HepG2 (cell line): ENCODE measurements around the gene CHRNA7. TPM values are rescaled to one million over a fixed set of nuclear protein-coding genes. Genes with fewer than 3 reads are reported as not detected.

ENCODE experiments used
- ATAC-seq: fragments of 200-7000 bp; cut with Tn5 transposase; 3 replicates; pipeline ENCODE4 v1.9.1; 2020; ENCODE audit warnings: mild to moderate bottlenecking, moderate library complexity
- BruUV-seq: library from RNA; stranded (reverse); fragments of 400-500 nt; replicated peaks from 2 replicates; lab custom pipeline; 2021; lab: Mats Ljungman, UMichigan
- CTCF ChIA-PET: fragments of 300-600 bp; formaldehyde crosslinking; extraction: SDS; loops from one replicate; lab custom pipeline; 2021; ENCODE audit warnings: low total read pairs, inconsistent platforms, low intra/inter-chr PET ratio; lab: Yijun Ruan, JAX
- POLR2A ChIA-PET: fragments of 350-600 bp; sonication (Branson Sonifier 250); formaldehyde crosslinking; loops from one replicate; lab custom pipeline; 2020; ENCODE audit warnings: antibody characterized with exemption, inconsistent platforms; lab: Yijun Ruan, JAX
- DNase-seq: peaks from one replicate; pipeline ENCODE4 v3.0.0-alpha.2; 2015; ENCODE audit warnings: low spot score
- FAIRE-seq: peaks from 3 replicates; lab custom pipeline; 2011; peaks lifted over from hg19 to GRCh38; lab: Jason Lieb, UNC
- H2AFZ ChIP-seq: one replicate; pipeline ENCODE4 v1.6.1; 2011; ENCODE audit warnings: low read length, inconsistent platforms
- H3K27ac ChIP-seq: fragments of 300-600 bp; 3 replicates; pipeline ENCODE4 v1.8.0; 2011; ENCODE audit warnings: mixed run types, mild to moderate bottlenecking, mixed read lengths, low read length, inconsistent platforms; ENCODE audit not compliant: insufficient read depth; ENCODE audit errors: extremely low read length
- H3K27me3 ChIP-seq, 2 experiments: fragments of 200-600 bp in 1 of 2; 2 replicates in 1 of 2; 3 replicates in 1 of 2; pipeline versions ENCODE4 v1.6.0 to v1.8.0; 2011; ENCODE audit warnings: low read length in 2 of 2, mild to moderate bottlenecking in 2 of 2, moderate library complexity in 2 of 2, inconsistent platforms in 1 of 2; ENCODE audit not compliant: insufficient read depth in 2 of 2, control insufficient read depth in 1 of 2
- H3K36me3 ChIP-seq, 2 experiments: fragments of 200-600 bp in 1 of 2; replicated peaks in 1 of 2; 2 replicates in 1 of 2; 3 replicates in 1 of 2; pipeline versions ENCODE4 v1.5.1 to v1.8.0; 2011; ENCODE audit warnings: low read length in 2 of 2, inconsistent platforms in 1 of 2; ENCODE audit not compliant: insufficient read depth in 2 of 2, control insufficient read depth in 1 of 2
- H3K4me1 ChIP-seq: 2 replicates; pipeline ENCODE4 v1.5.1; 2012; ENCODE audit warnings: low read length, inconsistent platforms; ENCODE audit not compliant: insufficient read depth
- H3K4me2 ChIP-seq: 2 replicates; pipeline ENCODE4 v1.6.0; 2011; ENCODE audit warnings: low read depth, low read length, inconsistent platforms
- H3K4me3 ChIP-seq, 3 experiments: fragments of 200-600 bp in 1 of 3; sonication (generic), shearing (Covaris generic) in 1 of 3; replicated peaks in 1 of 3; 2 replicates each; pipeline ENCODE4 v1.5.1; 2011 to 2016; ENCODE audit warnings: low read length in 3 of 3, inconsistent platforms in 2 of 3, low read depth in 2 of 3, mild to moderate bottlenecking in 2 of 3, control low read depth in 1 of 3, mixed read lengths in 1 of 3; ENCODE audit not compliant: insufficient read depth in 1 of 3
- H3K79me2 ChIP-seq: one replicate; pipeline ENCODE4 v1.6.1; 2011; ENCODE audit warnings: low read length, inconsistent platforms; ENCODE audit not compliant: insufficient read depth
- H3K9ac ChIP-seq: 2 replicates; pipeline ENCODE4 v1.6.0; 2011; ENCODE audit warnings: mild to moderate bottlenecking, low read depth, low read length, inconsistent platforms; ENCODE audit not compliant: insufficient read depth
- H3K9me3 ChIP-seq: 2 replicates; pipeline ENCODE4 v1.5.1; 2012; ENCODE audit warnings: mild to moderate bottlenecking, low read length
- H4K20me1 ChIP-seq: 2 replicates; pipeline ENCODE4 v1.6.0; 2011; ENCODE audit warnings: inconsistent platforms, mild to moderate bottlenecking, low read length, moderate library complexity; ENCODE audit not compliant: insufficient read depth
- BCLAF1 ChIP-seq: fragments of 450-650 bp; IDR thresholded peaks from 2 replicates; pipeline ENCODE4 v1.6.1; 2017; ENCODE audit warnings: mild to moderate bottlenecking
- KDM2A ChIP-seq: sonication (generic); formaldehyde crosslinking; IDR thresholded peaks from 2 replicates; pipeline ENCODE4 v1.4.0; 2020; ENCODE audit warnings: low read depth, missing genetic modification reagents, borderline replicate concordance
- KLF9 ChIP-seq: IDR thresholded peaks from 2 replicates; pipeline ENCODE4 v1.6.1; 2016; ENCODE audit warnings: low read depth
- NPAS2 ChIP-seq: sonication (generic); formaldehyde crosslinking; IDR thresholded peaks from 2 replicates; pipeline ENCODE4 v1.8.0; 2022; ENCODE audit warnings: mild to moderate bottlenecking, missing genetic modification reagents, borderline replicate concordance
- PRMT3 ChIP-seq: sonication (generic); formaldehyde crosslinking; IDR thresholded peaks from 2 replicates; pipeline ENCODE4 v1.8.1; 2022; ENCODE audit warnings: low read depth, mild to moderate bottlenecking, moderate library complexity, missing genetic modification reagents, borderline replicate concordance
- SRY ChIP-seq: sonication (generic); formaldehyde crosslinking; IDR thresholded peaks from 2 replicates; pipeline ENCODE4 v1.8.0; 2022; ENCODE audit warnings: mild to moderate bottlenecking, missing genetic modification reagents
- ZFP36 ChIP-seq: fragments of 150-350 bp; IDR thresholded peaks from 2 replicates; pipeline ENCODE4 v1.6.1; 2018; ENCODE audit warnings: borderline replicate concordance, low read length, low read depth; ENCODE audit not compliant: partially characterized antibody
- ZNF101 ChIP-seq: sonication (generic); formaldehyde crosslinking; IDR thresholded peaks from 2 replicates; pipeline ENCODE4 v1.4.0; 2020; ENCODE audit warnings: mild to moderate bottlenecking, low read depth, missing genetic modification reagents, borderline replicate concordance
- ZNF205 ChIP-seq: IDR thresholded peaks from 2 replicates; pipeline ENCODE4 v1.6.1; 2018; ENCODE audit warnings: missing biosample characterization, missing genetic modification reagents
- ZNF263 ChIP-seq: sonication (generic); formaldehyde crosslinking; IDR thresholded peaks from 2 replicates; pipeline ENCODE4 v1.4.0; 2020; ENCODE audit warnings: missing genetic modification reagents
- ZNF431 ChIP-seq: sonication (generic); formaldehyde crosslinking; IDR thresholded peaks from 2 replicates; pipeline ENCODE4 v1.9.0; 2022; ENCODE audit warnings: missing genetic modification reagents, low read depth, mild to moderate bottlenecking, borderline replicate concordance
- ZNF710 ChIP-seq: sonication (generic); formaldehyde crosslinking; IDR thresholded peaks from 2 replicates; pipeline ENCODE4 v1.5.0; 2020; ENCODE audit warnings: mild to moderate bottlenecking, missing genetic modification reagents, borderline replicate concordance
- WGBS: methylation state at CpG from one replicate; pipeline ENCODE4 v1.1.6; 2017; ENCODE audit warnings: low lambda C conversion rate; 5-methylcytosine and 5-hydroxymethylcytosine counted together
- in situ Hi-C: cut with HindIII; loops from 2 replicates; pipeline ENCODE4 v1.10.0; 2017; ENCODE audit warnings: low pct_unique_long_range_greater_than_20kb; ENCODE audit not compliant: extremely low pct_ligation_motif_present
- intact Hi-C: fragments of 100-400 bp; cut with micrococcal nuclease; formaldehyde crosslinking; loops from one replicate; pipeline ENCODE4 v1.10.0; 2022; ENCODE audit not compliant: unreplicated experiment
- polyA plus RNA-seq, 8 experiments: library from polyadenylated mRNA; depleted of rRNA in 3 of 8; stranded (reverse) in 7 of 8; unstranded in 1 of 8; fragments of >200 nt; fragmentation: Illumina TruSeq in 4 of 8; extraction: Trizol in 4 of 8; gene quantifications; 2 replicates each; pipeline versions ENCODE4 v1.2.1 to v1.2.3, GENCODE V29; 2011 to 2016; ENCODE audit warnings: low read depth in 4 of 8, missing spikeins in 1 of 8, mixed read lengths in 1 of 8; ENCODE audit not compliant: insufficient read depth in 1 of 8
- total RNA-seq, 5 experiments: library from RNA; depleted of rRNA; stranded (reverse); fragments of >200 nt; fragmentation: Illumina TruSeq; extraction: Trizol; gene quantifications; 2 replicates each; pipeline ENCODE4 v1.2.3, GENCODE V29; 2016; ENCODE audit warnings: low read depth in 1 of 5
- TF ChIP-seq, protein P1 (sequence below): sonication (generic); formaldehyde crosslinking; IDR thresholded peaks from 2 replicates; pipeline ENCODE4 v1.4.0; 2020; ENCODE audit warnings: low read depth, mild to moderate bottlenecking, missing genetic modification reagents

Gene CHRNA7
- total and polyA plus RNA-seq, 2 of the 13 experiments (the other 11 are each of a cell fraction or from before 2014, with no cell fraction given): 1.3 to 1.4 TPM

- Histone ChIP-seq H3K4me3 (no peak overlapping the region), H3K4me1 (no peaks in the 10 kb centered on the region), H3K27ac (no peak overlapping the region), H3K36me3 (no peaks in the 10 kb centered on the region), H2AFZ (no peak overlapping the region), H3K27me3 (peaks cover 0 to 3% of the 10 kb centered on the region in 2 experiments; a peak in 1 of 5 replicates), H4K20me1 (no peaks in the 10 kb centered on the region), H3K79me2 (no peaks in the 10 kb centered on the region), H3K4me2 (no peak overlapping the region), H3K9ac (no peak overlapping the region), H3K9me3 (no peaks in the 10 kb centered on the region)
- ATAC-seq (no peak), DNase-seq (no peak), FAIRE-seq (no peak)
- BruUV-seq: no TSS peak
- intact Hi-C loops (no loop called here), in situ Hi-C loops (no loop called here)
- CTCF ChIA-PET: no interaction called here
- WGBS: 25% methylated on average over 7 of the region's 7 CpGs
- POLR2A ChIA-PET: no interaction called here
- TF ChIP-seq KDM2A (no peak), PRMT3 (CRISPR knock-in tag) (no peak), ZNF263 (CRISPR knock-in tag) (no peak), ZNF101 (CRISPR knock-in tag) (no peak), SRY (CRISPR knock-in tag) (no peak), ZFP36 (no peak), NPAS2 (CRISPR knock-in tag) (no peak), ZNF431 (CRISPR knock-in tag) (no peak), BCLAF1 (no peak), KLF9 (CRISPR knock-in tag) (no peak), ZNF710 (CRISPR knock-in tag) (no peak), ZNF205 (CRISPR knock-in tag) (no peak)
- TF ChIP-seq, protein P1, sequence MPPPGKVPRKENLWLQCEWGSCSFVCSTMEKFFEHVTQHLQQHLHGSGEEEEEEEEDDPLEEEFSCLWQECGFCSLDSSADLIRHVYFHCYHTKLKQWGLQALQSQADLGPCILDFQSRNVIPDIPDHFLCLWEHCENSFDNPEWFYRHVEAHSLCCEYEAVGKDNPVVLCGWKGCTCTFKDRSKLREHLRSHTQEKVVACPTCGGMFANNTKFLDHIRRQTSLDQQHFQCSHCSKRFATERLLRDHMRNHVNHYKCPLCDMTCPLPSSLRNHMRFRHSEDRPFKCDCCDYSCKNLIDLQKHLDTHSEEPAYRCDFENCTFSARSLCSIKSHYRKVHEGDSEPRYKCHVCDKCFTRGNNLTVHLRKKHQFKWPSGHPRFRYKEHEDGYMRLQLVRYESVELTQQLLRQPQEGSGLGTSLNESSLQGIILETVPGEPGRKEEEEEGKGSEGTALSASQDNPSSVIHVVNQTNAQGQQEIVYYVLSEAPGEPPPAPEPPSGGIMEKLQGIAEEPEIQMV (CRISPR knock-in tag): no peak
These were observed 11.0 kb downstream of the CHRNA7 start for GRCh38 chr15:32041294-32041693.
